NT2/D1 (cell line): ENCODE measurements around the gene NLGN4Y.

Source experiments
- SUZ12 ChIP-seq: IDR thresholded peaks from 2 replicates; pipeline ENCODE4 v1.6.1; 2011; ENCODE audit not compliant: insufficient read length, insufficient read depth; ENCODE audit errors: extremely low read depth
- YY1 ChIP-seq: IDR thresholded peaks from 2 replicates; pipeline ENCODE4 v1.6.1; 2011; ENCODE audit not compliant: insufficient read length, insufficient read depth
- ZNF274 ChIP-seq: IDR thresholded peaks from 2 replicates; pipeline ENCODE4 v1.6.1; 2011; ENCODE audit warnings: mild to moderate bottlenecking, low read depth, low read length

GRCh38 chrY:14633718-14634117, 109.4 kb downstream of the NLGN4Y start:
- TF ChIP-seq YY1 (no peak), ZNF274 (no peak), SUZ12 (no peak)
